ENCODE data around the gene NUP214.
"Not testable (repeated sequence)": the region's sequence is repeated elsewhere in the genome, so short reads cannot be mapped to it uniquely, and the experiment has no call there.

The NUP214 gene

GRCh38 chr9:131117762-131118145 is 7.6 kb upstream of the NUP214 start:
- DNase-seq: no peak

- no peak for DNase-seq
These were observed 5.8 kb upstream of the NUP214 start for GRCh38 chr9:131119600-131119999.

- no peak for DNase-seq
These were observed 4.7 kb upstream of the NUP214 start for GRCh38 chr9:131120620-131121228.

- DNase-seq: no peak
These were observed 4.0 kb upstream of the NUP214 start for GRCh38 chr9:131121346-131121745.

- DNase-seq: no peak
These were observed 3.2 kb upstream of the NUP214 start for GRCh38 chr9:131122158-131122557.

- no peak for DNase-seq
These were observed 423 bp upstream of the NUP214 start for GRCh38 chr9:131125038-131125287.

- DNase-seq: no peak
These were observed 657 bp downstream of the NUP214 start for GRCh38 chr9:131126059-131126426.

- DNase-seq: no peak
These were observed 3.8 kb downstream of the NUP214 start for GRCh38 chr9:131129183-131129582.

- no peak for DNase-seq
These were observed 13.3 kb downstream of the NUP214 start for GRCh38 chr9:131138676-131139075.

GRCh38 chr9:131140112-131140511 is 14.7 kb downstream of the NUP214 start:
- no peak for DNase-seq

- DNase-seq: no peak
These were observed 15.2 kb downstream of the NUP214 start for GRCh38 chr9:131140550-131140949.

GRCh38 chr9:131142160-131142559 is 16.8 kb downstream of the NUP214 start:
- DNase-seq: no peak

- no peak for DNase-seq
These were observed 18.8 kb downstream of the NUP214 start for GRCh38 chr9:131144201-131144600.

GRCh38 chr9:131145245-131145644 is 19.9 kb downstream of the NUP214 start:
- DNase-seq: no peak

GRCh38 chr9:131146186-131146585 is 20.8 kb downstream of the NUP214 start:
- DNase-seq: no peak

- DNase-seq: no peak
These were observed 22.9 kb downstream of the NUP214 start for GRCh38 chr9:131148276-131148675.

GRCh38 chr9:131148966-131149687 is 23.7 kb downstream of the NUP214 start:
- no peak for DNase-seq

- DNase-seq: no peak
These were observed 24.3 kb downstream of the NUP214 start for GRCh38 chr9:131149688-131150053.

- no peak for DNase-seq
These were observed 28.2 kb downstream of the NUP214 start for GRCh38 chr9:131153595-131153994.

- DNase-seq: not testable (repeated sequence)
These were observed 33.3 kb downstream of the NUP214 start for GRCh38 chr9:131158673-131159072.

- no peak for DNase-seq
These were observed 35.2 kb downstream of the NUP214 start for GRCh38 chr9:131160416-131161112.

GRCh38 chr9:131161585-131161984 is 36.2 kb downstream of the NUP214 start:
- DNase-seq: no peak

- no peak for DNase-seq
These were observed 37.5 kb downstream of the NUP214 start for GRCh38 chr9:131162886-131163285.

GRCh38 chr9:131165523-131165922 is 40.1 kb downstream of the NUP214 start:
- DNase-seq: no peak

All from NCI-H187 treated with DMSO at 0.1 percent for 48 hours (cell line).